HG02840 (cell line): Measurements from ENCODE around the gene PTPRH.
"Not testable (repeated sequence)": the region's sequence is repeated elsewhere in the genome, so short reads cannot be mapped to it uniquely, and the experiment has no call there.

Experiments
- ATAC-seq: cut with Tn5 transposase; IDR thresholded peaks from one replicate; pipeline ENCODE4 v1.9.1; 2021; ENCODE audit warnings: mild to moderate bottlenecking, moderate library complexity, moderate number of reproducible peaks; ENCODE audit not compliant: unreplicated experiment, low FRiP score

PTPRH gene

DNA sequence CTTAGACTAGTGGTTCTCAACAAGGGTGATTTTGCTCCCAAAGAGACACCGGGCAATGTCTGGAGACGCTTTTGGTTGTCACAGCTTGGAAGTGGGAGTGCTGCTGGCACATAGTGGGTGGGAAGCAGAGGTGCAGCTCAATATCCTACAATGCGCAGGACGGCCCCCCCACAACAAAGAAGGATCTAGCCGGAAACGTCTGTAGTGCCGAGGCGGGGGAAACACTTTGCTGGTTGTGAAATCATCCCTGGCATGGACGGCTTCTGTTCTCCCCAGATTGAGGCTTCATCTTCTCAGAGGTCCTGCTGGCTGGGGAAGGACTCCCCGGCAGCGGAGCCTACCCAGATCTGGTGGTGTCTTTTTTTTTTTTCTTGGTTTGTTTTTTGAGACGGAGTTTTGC, 15.8 kb downstream of the PTPRH start:
- ATAC-seq, result no peak

DNA sequence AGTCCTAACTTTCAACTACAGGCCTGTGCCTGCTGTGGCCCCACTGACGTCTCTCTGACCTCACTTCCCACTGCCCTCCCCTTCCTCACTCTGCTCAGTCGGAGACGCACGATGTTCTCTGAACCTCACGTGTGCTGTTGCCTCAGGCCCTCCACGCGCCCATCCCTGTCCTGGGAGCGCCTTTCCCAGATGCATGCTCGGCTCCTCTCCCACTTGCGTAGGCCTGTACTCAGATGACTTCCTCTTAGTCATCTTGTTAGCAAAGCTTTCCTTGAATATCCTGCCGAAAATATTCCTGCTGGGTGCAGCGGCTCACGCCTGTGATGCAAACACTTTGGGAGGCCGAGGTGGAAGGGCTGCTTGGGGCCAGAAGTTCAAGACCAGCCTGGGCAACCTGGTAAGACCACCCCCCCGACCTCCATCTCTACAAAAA, 19.9 kb downstream of the PTPRH start:
- ATAC-seq, result no peak

DNA sequence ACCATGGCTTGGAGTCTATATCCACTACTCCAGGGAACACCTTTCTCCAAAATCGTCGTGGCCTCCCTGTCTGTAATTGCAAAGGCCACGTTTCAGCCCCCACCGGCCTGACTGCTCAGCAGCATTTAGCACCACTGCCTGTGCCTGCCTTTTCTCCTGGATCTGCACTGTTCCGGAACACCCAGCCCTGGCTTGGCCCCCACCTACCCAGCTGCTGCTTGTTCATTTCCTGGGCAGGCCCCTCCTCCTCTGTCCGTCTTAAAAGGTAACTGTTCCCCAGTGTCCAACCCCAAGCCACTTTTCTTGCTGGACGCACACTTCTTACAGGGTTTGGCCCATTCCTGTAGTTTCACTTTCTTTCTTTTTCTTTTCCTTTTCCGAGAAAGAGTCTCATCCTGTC, 20.7 kb downstream of the PTPRH start:
- no peak for ATAC-seq

DNA sequence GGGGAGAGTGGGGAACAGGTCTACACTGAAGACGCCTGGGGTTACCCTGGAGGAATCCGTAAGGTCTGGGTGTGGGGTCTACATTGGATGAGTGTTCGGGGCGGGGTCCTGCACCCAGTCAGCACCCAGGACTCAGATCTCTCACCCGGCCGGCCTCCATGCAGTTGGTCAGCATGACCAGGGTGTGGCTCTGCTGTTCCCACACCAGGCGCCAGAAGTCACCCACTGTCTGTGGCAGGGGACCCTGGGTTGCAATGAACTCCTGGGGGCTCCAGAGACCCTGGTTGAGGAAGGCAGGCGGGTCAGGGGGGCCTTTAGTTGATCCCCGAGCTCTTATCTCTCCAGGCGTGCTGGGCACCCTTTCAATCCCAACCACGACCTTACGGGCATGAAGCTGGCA, 23.2 kb downstream of the PTPRH start:
- ATAC-seq, result no peak

- ATAC-seq, result no peak
These were observed 27.6 kb downstream of the PTPRH start for GRCh38 chr19:55181740-55182139.

GRCh38 chr19:55179606-55180484, 29.5 kb downstream of the PTPRH start, which contains the start of gene SYT5:
Gene SYT5, minus strand, starts transcription at chr19:55180289. Its CDS starts 1,248 bp downstream, at chr19:55179041.
- ATAC-seq, result no peak

GRCh38 chr19:55178781-55179599, 30.3 kb downstream of the PTPRH start:
- peak; percentile 80 for ATAC-seq

GRCh38 chr19:55176076-55176475, 33.2 kb downstream of the PTPRH start:
- ATAC-seq, result no peak

GRCh38 chr19:55175117-55175867, 34.0 kb downstream of the PTPRH start:
- no peak for ATAC-seq

GRCh38 chr19:55174425-55175116, 34.7 kb downstream of the PTPRH start:
- no peak for ATAC-seq

DNA sequence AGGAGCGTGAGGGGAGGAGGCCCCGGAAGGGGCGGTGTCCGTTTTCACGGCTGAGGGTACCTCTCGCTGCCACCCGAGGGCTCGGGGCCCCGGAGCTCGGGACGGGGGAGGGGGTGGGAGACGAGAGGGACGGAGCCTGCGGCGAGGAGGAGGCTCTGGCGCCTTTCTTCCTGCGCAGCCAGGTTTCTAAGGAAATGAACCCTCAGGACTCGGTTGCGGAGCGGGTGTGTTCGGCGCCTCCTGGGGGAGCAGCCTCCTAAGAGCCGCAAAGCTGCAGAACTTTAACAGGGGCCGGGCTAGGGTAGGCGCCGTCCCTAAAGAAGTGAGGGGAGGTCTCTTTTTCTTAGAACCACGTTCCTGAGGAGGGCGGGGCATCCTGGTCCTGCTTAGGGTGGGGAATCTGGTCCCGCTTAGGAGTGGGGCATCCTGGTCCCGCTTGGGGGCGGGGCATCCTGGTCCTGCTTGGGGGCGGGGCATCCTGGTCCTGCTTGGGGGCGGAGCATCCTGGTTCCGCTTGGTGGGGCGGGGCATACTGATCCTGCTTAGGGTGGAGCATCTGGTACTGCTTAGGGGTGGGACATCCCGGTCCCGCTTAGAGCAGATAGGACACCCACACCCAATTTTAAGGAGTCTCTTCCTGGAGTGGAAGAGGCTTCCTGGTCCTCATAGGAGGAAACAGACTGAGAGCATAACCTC, 35.4 kb downstream of the PTPRH start:
- ATAC-seq, result no peak

DNA sequence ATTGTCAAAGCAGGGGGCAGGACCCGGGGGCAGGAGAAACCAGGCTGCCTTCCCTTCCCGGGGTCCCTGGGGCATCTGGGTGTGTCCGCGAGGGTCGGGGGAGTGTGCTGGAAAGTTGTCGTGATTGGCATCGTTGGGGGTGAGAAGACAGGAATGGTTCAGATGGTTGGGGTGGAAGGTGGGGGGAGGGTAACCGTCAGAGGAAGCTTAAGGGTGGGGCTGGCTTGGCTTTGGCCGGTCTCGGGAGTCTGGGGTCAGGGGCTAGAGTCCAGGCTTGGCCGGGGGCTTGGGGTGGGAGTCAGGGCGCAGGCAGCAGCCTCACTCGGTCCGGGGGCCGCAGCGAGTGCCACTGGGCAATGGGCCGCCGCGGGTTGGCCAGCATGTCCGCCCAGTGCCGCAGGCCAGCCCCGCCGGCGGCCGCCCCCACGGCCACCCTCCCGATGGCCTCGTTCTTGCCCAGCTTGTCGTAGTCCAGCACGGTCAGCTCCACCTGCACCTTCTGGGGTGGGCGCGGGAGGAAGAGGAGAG, 36.1 kb downstream of the PTPRH start:
- ATAC-seq, result no peak

GRCh38 chr19:55172741-55173140, 36.6 kb downstream of the PTPRH start:
- no peak for ATAC-seq

DNA sequence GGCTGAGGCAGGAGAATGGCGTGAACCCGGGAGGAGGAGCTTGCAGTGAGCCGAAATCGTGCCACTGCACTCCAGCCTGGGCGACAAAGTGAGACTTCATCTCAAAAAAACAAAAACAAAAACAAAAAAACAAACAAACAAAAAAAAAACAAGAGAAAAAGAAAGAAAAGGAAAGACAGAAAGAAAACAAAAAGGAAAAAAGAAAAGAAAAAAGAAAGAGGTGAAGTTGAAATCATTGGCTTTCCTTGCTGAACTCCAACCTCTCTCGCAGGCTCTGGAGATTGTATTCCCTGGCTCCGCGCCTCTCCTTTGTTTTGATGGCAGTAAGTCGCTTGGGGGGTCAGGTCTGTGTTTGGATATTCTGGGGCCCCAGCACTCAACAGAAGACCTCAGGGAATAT, 37.0 kb downstream of the PTPRH start:
- not testable (repeated sequence) for ATAC-seq

DNA sequence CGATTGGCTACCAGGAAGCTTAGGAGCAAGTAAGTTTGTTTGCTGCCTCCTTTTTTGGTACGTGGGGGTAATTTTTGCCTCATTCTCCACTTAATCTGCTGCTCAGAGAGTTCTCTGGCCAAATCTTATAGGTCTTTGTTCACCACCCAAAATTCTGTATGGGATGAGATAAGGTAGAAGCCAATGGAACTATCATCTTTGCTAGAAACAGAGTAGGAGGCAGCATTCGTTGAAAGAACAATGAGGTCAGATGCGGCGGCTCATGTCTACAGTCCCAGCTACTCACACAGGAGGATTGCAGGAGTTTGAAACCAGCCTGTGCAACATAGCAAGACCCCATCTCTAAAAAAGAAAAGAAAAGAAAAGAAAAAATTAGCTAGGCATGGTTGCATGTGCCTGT, 37.9 kb downstream of the PTPRH start:
- no peak for ATAC-seq

DNA sequence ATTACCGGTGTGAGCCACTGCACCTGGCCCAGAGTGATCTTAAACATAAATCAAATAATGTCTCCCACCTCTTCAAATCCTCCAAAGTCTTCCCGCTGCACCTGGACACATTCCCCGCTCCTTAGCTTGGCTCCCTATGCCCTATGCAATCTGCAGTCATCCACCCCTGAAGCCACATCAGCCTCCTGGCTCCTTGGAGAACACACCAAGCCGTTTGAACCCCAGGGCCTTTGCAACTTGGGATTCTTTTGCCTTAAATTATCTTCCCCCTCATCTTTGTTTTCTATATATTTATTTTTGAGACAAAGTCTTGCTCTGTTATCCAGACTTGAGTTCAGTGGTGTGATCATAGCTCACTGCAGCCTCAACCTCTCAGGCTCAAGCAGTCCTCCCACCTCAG, 40.2 kb downstream of the PTPRH start:
- ATAC-seq, result no peak

- ATAC-seq, result peak; percentile 78
These were observed 42.6 kb downstream of the PTPRH start, which contains the start of gene DNAAF3 for GRCh38 chr19:55166530-55167268. Gene DNAAF3, minus strand, starts transcription at chr19:55166613. Its CDS starts 200 bp downstream, at chr19:55166413.

- ATAC-seq, result no peak
These were observed 43.3 kb downstream of the PTPRH start for GRCh38 chr19:55165952-55166529.
